ENCODE measurements around the gene PLEKHA7.

The PLEKHA7 gene

DNA sequence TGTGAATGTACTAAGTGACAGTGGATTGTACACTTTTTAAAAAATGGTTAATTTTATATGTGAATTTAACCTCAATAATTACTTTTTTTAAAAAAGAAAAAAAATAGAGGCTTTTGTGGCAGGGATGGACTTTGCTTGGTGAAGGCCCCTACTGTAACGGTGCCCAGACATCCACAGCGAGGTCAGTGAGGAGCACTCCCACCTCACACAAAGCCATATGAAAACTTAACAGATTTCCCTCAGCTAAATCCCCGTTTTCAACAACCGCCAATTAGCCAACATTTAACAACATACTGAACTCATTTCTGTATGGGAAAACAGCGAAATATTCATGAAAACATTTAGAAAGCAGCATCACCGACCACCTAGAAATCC is 276.4 kb downstream of the PLEKHA7 start:
- TF ChIP-seq ZFX (IDR thresholded peaks at IDR 0.05), result no peak
- TF ChIP-seq, protein P1, sequence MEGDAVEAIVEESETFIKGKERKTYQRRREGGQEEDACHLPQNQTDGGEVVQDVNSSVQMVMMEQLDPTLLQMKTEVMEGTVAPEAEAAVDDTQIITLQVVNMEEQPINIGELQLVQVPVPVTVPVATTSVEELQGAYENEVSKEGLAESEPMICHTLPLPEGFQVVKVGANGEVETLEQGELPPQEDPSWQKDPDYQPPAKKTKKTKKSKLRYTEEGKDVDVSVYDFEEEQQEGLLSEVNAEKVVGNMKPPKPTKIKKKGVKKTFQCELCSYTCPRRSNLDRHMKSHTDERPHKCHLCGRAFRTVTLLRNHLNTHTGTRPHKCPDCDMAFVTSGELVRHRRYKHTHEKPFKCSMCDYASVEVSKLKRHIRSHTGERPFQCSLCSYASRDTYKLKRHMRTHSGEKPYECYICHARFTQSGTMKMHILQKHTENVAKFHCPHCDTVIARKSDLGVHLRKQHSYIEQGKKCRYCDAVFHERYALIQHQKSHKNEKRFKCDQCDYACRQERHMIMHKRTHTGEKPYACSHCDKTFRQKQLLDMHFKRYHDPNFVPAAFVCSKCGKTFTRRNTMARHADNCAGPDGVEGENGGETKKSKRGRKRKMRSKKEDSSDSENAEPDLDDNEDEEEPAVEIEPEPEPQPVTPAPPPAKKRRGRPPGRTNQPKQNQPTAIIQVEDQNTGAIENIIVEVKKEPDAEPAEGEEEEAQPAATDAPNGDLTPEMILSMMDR (conservative IDR thresholded peaks at IDR 0.05), result no peak

More for the DNA sequence above, 276.4 kb downstream of the PLEKHA7 start:
- peak overlapping the region; percentile 94 for H3K27ac ChIP-seq
